ENCODE measurements around the gene PFAS. TPM values are rescaled to one million over a fixed set of nuclear protein-coding genes. Genes with fewer than 3 reads are reported as not detected.

PFAS gene
- polyA plus RNA-seq, 1 donor from 2014 or later = 11.7 TPM

DNA sequence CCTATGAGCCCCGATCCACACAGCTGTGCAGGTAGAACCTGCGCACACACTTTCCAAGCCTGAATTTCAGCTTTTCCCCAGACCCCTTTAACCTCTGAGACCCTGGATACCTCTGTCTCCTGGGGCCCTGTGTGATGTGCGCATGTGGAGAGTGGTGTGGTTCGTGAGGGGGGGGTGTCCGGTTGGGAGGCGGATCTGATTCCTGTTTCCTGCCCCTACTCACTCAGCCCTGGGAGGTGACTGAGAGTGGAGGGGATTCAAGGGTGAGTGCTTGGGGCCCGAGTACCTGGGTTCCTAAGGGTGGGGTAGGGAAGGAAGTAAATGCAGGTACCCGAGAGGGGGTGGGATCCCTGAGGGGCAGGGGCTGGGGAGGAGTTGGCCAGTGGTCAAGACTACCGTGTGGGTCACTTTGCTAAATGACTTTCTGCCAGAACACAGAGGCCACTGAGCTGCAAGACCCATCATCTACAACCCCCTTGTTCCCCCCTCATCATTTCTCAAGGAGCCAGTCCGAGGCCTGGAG lies 61.6 kb downstream of the PFAS start:
- Histone ChIP-seq H3K27me3 (ENCODE audit: insufficient read depth, low read depth, low read length) (peaks cover 11% of the 10 kb centered on the region), H4K20me1 (ENCODE audit: insufficient read depth) (no peaks in the 10 kb centered on the region), H3K36me3 (ENCODE audit: insufficient read depth, low read length) (no peaks in the 10 kb centered on the region), H3K4me2 (ENCODE audit: low read length) (no peak overlapping the region), H3K9ac (ENCODE audit: low read length) (no peak overlapping the region), H3K79me2 (replicated peaks; ENCODE audit: insufficient read depth, low read length) (no peaks in the 10 kb centered on the region), H3K9me2 (ENCODE audit: insufficient read depth, low read length) (no peaks in the 10 kb centered on the region), H3K27ac (ENCODE audit: low read length) (no peak overlapping the region), H3F3A (ENCODE audit: insufficient read depth, low read length, poor library complexity, severe bottlenecking) (no peaks in the 10 kb centered on the region), H2AFZ (ENCODE audit: low read depth, low read length) (no peak overlapping the region), H3K9me3 (ENCODE audit: low read length) (no peaks in the 10 kb centered on the region), H3K4me3 (ENCODE audit: low read length) (no peak overlapping the region)
- TF ChIP-seq EP300 (conservative IDR thresholded peaks at IDR 0.05; ENCODE audit: poor library complexity, severe bottlenecking) = no peak
- no peak for TF ChIP-seq RAD21 (conservative IDR thresholded peaks at IDR 0.05)
- no peak for TF ChIP-seq TAF1 (IDR thresholded peaks at IDR 0.05; ENCODE audit: low read depth)
- TF ChIP-seq MXI1 (conservative IDR thresholded peaks at IDR 0.05; ENCODE audit: poor library complexity, severe bottlenecking) = no peak
- no peak for TF ChIP-seq EZH2 (IDR thresholded peaks at IDR 0.05; ENCODE audit: borderline replicate concordance, insufficient read depth, low read length, poor library complexity, severe bottlenecking)
- no peak for TF ChIP-seq SMC3 (conservative IDR thresholded peaks at IDR 0.05; ENCODE audit: poor library complexity)
- TF ChIP-seq POLR2AphosphoS5 (IDR thresholded peaks at IDR 0.05) = no peak
- no peak for TF ChIP-seq REST (IDR thresholded peaks at IDR 0.05; ENCODE audit: borderline replicate concordance)
- TF ChIP-seq, protein P1, sequence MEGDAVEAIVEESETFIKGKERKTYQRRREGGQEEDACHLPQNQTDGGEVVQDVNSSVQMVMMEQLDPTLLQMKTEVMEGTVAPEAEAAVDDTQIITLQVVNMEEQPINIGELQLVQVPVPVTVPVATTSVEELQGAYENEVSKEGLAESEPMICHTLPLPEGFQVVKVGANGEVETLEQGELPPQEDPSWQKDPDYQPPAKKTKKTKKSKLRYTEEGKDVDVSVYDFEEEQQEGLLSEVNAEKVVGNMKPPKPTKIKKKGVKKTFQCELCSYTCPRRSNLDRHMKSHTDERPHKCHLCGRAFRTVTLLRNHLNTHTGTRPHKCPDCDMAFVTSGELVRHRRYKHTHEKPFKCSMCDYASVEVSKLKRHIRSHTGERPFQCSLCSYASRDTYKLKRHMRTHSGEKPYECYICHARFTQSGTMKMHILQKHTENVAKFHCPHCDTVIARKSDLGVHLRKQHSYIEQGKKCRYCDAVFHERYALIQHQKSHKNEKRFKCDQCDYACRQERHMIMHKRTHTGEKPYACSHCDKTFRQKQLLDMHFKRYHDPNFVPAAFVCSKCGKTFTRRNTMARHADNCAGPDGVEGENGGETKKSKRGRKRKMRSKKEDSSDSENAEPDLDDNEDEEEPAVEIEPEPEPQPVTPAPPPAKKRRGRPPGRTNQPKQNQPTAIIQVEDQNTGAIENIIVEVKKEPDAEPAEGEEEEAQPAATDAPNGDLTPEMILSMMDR (IDR thresholded peaks at IDR 0.05; ENCODE audit: poor library complexity, severe bottlenecking) = no peak

GRCh38 chr17:8311131-8311790 lies 62.2 kb downstream of the PFAS start:
- Histone ChIP-seq H3K4me2 (ENCODE audit: low read length) (no peak overlapping the region), H3K4me3 (ENCODE audit: low read length) (no peak overlapping the region), H3K9ac (ENCODE audit: low read length) (no peak overlapping the region), H3K27ac (ENCODE audit: low read length) (no peak overlapping the region), H2AFZ (ENCODE audit: low read depth, low read length) (no peak overlapping the region), H3K27me3 (ENCODE audit: insufficient read depth, low read depth, low read length) (peaks cover 17% of the 10 kb centered on the region), H3K9me2 (ENCODE audit: insufficient read depth, low read length) (no peaks in the 10 kb centered on the region), H3K79me2 (replicated peaks; ENCODE audit: insufficient read depth, low read length) (no peaks in the 10 kb centered on the region), H3K9me3 (ENCODE audit: low read length) (no peaks in the 10 kb centered on the region), H3F3A (ENCODE audit: insufficient read depth, low read length, poor library complexity, severe bottlenecking) (no peaks in the 10 kb centered on the region), H4K20me1 (ENCODE audit: insufficient read depth) (no peaks in the 10 kb centered on the region), H3K36me3 (ENCODE audit: insufficient read depth, low read length) (no peaks in the 10 kb centered on the region)
- no peak for TF ChIP-seq EP300 (conservative IDR thresholded peaks at IDR 0.05; ENCODE audit: poor library complexity, severe bottlenecking)
- TF ChIP-seq RAD21 (conservative IDR thresholded peaks at IDR 0.05) = no peak
- no peak for TF ChIP-seq REST (IDR thresholded peaks at IDR 0.05; ENCODE audit: borderline replicate concordance)
- no peak for TF ChIP-seq SMC3 (conservative IDR thresholded peaks at IDR 0.05; ENCODE audit: poor library complexity)
- no peak for TF ChIP-seq POLR2AphosphoS5 (IDR thresholded peaks at IDR 0.05)
- TF ChIP-seq TAF1 (IDR thresholded peaks at IDR 0.05; ENCODE audit: low read depth) = no peak
- no peak for TF ChIP-seq MXI1 (conservative IDR thresholded peaks at IDR 0.05; ENCODE audit: poor library complexity, severe bottlenecking)
- TF ChIP-seq EZH2 (IDR thresholded peaks at IDR 0.05; ENCODE audit: borderline replicate concordance, insufficient read depth, low read length, poor library complexity, severe bottlenecking) = no peak
- TF ChIP-seq, protein P1 (IDR thresholded peaks at IDR 0.05; ENCODE audit: poor library complexity, severe bottlenecking) = no peak
